ENCODE measurements around the gene PSIP1.
"Not testable (repeated sequence)": the region's sequence is repeated elsewhere in the genome, so short reads cannot be mapped to it uniquely, and the experiment has no call there.

The PSIP1 gene

GRCh38 chr9:15510789-15511575 is at the start of gene PSIP1:
TSS of gene PSIP1 (minus strand) at chr9:15510970. CDS start at chr9:15510188, 782 bp downstream.
- DNase-seq = peak; percentile 99

- no peak for DNase-seq
Measured at GRCh38 chr9:15553528-15553898, 42.7 kb upstream of the PSIP1 start.

- peak; percentile 100 for DNase-seq
Measured at GRCh38 chr9:15552636-15553527, 42.1 kb upstream of the PSIP1 start, which contains the start of gene CCDC171. TSS of gene CCDC171 (plus strand) at chr9:15553043. CDS start at chr9:15564089, 11,046 bp downstream.

GRCh38 chr9:15549611-15550010 is 38.8 kb upstream of the PSIP1 start:
- no peak for DNase-seq

GRCh38 chr9:15543047-15543813 is 32.5 kb upstream of the PSIP1 start:
- DNase-seq = no peak

- DNase-seq = no peak
Measured at GRCh38 chr9:15542624-15543023, 31.9 kb upstream of the PSIP1 start.

GRCh38 chr9:15541872-15542271 is 31.1 kb upstream of the PSIP1 start:
- DNase-seq = no peak

- no peak for DNase-seq
Measured at GRCh38 chr9:15531380-15531779, 20.6 kb upstream of the PSIP1 start.

GRCh38 chr9:15529566-15530324 is 19.0 kb upstream of the PSIP1 start:
- no peak for DNase-seq

GRCh38 chr9:15527035-15527434 is 16.3 kb upstream of the PSIP1 start:
- DNase-seq = not testable (repeated sequence)

- no peak for DNase-seq
Measured at GRCh38 chr9:15525958-15526357, 15.2 kb upstream of the PSIP1 start.

- DNase-seq = no peak
Measured at GRCh38 chr9:15524845-15525455, 14.2 kb upstream of the PSIP1 start.

- no peak for DNase-seq
Measured at GRCh38 chr9:15522130-15522755, 11.5 kb upstream of the PSIP1 start.

GRCh38 chr9:15521254-15521653 is 10.5 kb upstream of the PSIP1 start:
- DNase-seq = no peak

- DNase-seq = no peak
Measured at GRCh38 chr9:15519831-15520230, 9.1 kb upstream of the PSIP1 start.

GRCh38 chr9:15513335-15513734 is 2.6 kb upstream of the PSIP1 start:
- DNase-seq = peak; percentile 52

- peak; percentile 54 for DNase-seq
Measured at GRCh38 chr9:15512889-15513288, 2.1 kb upstream of the PSIP1 start.

GRCh38 chr9:15512204-15512603 is 1.4 kb upstream of the PSIP1 start:
- peak; percentile 71 for DNase-seq

GRCh38 chr9:15509931-15510788 is 610 bp downstream of the PSIP1 start:
- DNase-seq = peak; percentile 80

- DNase-seq = no peak
Measured at GRCh38 chr9:15505921-15506320, 4.8 kb downstream of the PSIP1 start.

Data from NCI-H1105 treated with DMSO at 0.1 percent for 48 hours (cell line).